CD4-positive, CD25-positive, alpha-beta regulatory T cell (primary cell): Measurements from ENCODE around the gene CACNA2D3. TPM values are rescaled to one million over a fixed set of nuclear protein-coding genes. Genes with fewer than 3 reads are reported as not detected.

ENCODE experiments used
- ATAC-seq, 2 donors: fragments of 150-1000 bp; cut with Tn5 transposase; one replicate each; pipeline ENCODE4 v1.10.0; 2021; ENCODE audit warnings: low read depth in 2 of 2, moderate number of reproducible peaks in 2 of 2, moderate library complexity in 1 of 2
- DNase-seq, 3 donors: peaks; one replicate each; pipeline versions ENCODE4 v3.0.0 to v3.0.0-alpha.2; 2012 to 2022; ENCODE audit warnings: mixed read lengths in 1 of 3
- H3K27ac ChIP-seq: one replicate; pipeline ENCODE4 v1.7.0; 2013; ENCODE audit warnings: mild to moderate bottlenecking, low read length; ENCODE audit not compliant: insufficient read depth, poor library complexity, severe bottlenecking
- H3K27me3 ChIP-seq: one replicate; pipeline ENCODE4 v1.7.0; 2013; ENCODE audit warnings: low read length; ENCODE audit not compliant: control insufficient read depth, insufficient read depth
- H3K36me3 ChIP-seq: one replicate; pipeline ENCODE4 v1.7.0; 2013; ENCODE audit warnings: mild to moderate bottlenecking, low read length, moderate library complexity; ENCODE audit not compliant: control insufficient read depth, insufficient read depth
- H3K4me1 ChIP-seq: 2 replicates; pipeline ENCODE4 v1.7.0; 2013; ENCODE audit warnings: mild to moderate bottlenecking, low read length; ENCODE audit not compliant: insufficient read depth, control insufficient read depth, poor library complexity, severe bottlenecking
- H3K4me3 ChIP-seq: one replicate; pipeline ENCODE4 v1.7.0; 2013; ENCODE audit warnings: low read depth, mild to moderate bottlenecking, low read length, moderate library complexity
- H3K9me3 ChIP-seq, 2 experiments: 1 replicate in 1 of 2; 2 replicates in 1 of 2; pipeline ENCODE4 v1.7.0; 2013; ENCODE audit warnings: low read length in 2 of 2, mild to moderate bottlenecking in 1 of 2, moderate library complexity in 1 of 2; ENCODE audit not compliant: control insufficient read depth in 2 of 2
- H3K27ac Mint-ChIP-seq, 3 donors: one replicate each; pipeline ENCODE4 v1.8.0; 2020 to 2022; ENCODE audit warnings: mild to moderate bottlenecking in 3 of 3, mixed read lengths in 3 of 3, moderate library complexity in 2 of 3
- H3K27me3 Mint-ChIP-seq: one replicate; pipeline ENCODE4 v1.8.0; 2022; ENCODE audit warnings: mild to moderate bottlenecking, mixed read lengths
- H3K36me3 Mint-ChIP-seq: one replicate; pipeline ENCODE4 v1.8.0; 2020; ENCODE audit warnings: mixed read lengths
- H3K4me1 Mint-ChIP-seq, 4 donors: one replicate each; pipeline ENCODE4 v1.8.0; 2020 to 2022; ENCODE audit warnings: mixed read lengths in 4 of 4, mild to moderate bottlenecking in 1 of 4
- H3K4me3 Mint-ChIP-seq, 4 donors: one replicate each; pipeline ENCODE4 v1.8.0; 2020 to 2022; ENCODE audit warnings: mild to moderate bottlenecking in 4 of 4, mixed read lengths in 4 of 4, moderate library complexity in 3 of 4
- H3K9me3 Mint-ChIP-seq, 7 donors: one replicate each; pipeline ENCODE4 v1.8.0; 2020 to 2022; ENCODE audit warnings: mixed read lengths in 7 of 7, mild to moderate bottlenecking in 3 of 7, moderate library complexity in 2 of 7
- polyA plus RNA-seq, 4 donors: library from polyadenylated mRNA; unstranded; fragments of 300-500 nt; fragmentation: Illumina TruSeq; gene quantifications; one replicate each; pipeline ENCODE4 v1.2.3, GENCODE V29; 2021
- total RNA-seq: library from RNA; stranded (reverse); gene quantifications from one replicate; pipeline ENCODE4 v1.2.3, GENCODE V29; 2022

The CACNA2D3 gene
- total and polyA plus RNA-seq, 5 donors from 2014 or later: not detected

DNA sequence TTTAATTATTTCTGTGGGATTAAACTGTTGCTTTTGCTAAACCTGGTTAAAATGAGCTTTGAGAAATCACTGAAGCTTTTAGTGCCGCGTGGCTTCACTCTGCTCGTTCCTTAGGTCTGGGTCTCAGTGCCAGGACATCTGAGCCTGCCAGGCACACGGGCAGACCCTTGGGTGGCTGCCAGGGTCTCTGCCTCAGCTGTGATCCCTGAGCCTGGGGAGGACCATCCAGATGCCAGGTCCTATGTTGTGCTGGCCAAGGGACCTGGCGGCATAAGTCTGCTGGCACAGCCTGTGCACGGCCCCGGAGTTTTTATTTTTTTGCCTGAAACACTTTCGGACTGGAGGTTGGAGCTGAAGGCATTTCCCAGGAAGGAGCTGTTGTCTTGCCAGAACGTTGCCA is 477.4 kb downstream of the CACNA2D3 start:
- no peaks in the 10 kb centered on the region for H3K4me1 Mint-ChIP-seq
- peaks cover 0 to 5% (median 0%) of the 10 kb centered on the region in 7 donors for H3K9me3 Mint-ChIP-seq

DNA sequence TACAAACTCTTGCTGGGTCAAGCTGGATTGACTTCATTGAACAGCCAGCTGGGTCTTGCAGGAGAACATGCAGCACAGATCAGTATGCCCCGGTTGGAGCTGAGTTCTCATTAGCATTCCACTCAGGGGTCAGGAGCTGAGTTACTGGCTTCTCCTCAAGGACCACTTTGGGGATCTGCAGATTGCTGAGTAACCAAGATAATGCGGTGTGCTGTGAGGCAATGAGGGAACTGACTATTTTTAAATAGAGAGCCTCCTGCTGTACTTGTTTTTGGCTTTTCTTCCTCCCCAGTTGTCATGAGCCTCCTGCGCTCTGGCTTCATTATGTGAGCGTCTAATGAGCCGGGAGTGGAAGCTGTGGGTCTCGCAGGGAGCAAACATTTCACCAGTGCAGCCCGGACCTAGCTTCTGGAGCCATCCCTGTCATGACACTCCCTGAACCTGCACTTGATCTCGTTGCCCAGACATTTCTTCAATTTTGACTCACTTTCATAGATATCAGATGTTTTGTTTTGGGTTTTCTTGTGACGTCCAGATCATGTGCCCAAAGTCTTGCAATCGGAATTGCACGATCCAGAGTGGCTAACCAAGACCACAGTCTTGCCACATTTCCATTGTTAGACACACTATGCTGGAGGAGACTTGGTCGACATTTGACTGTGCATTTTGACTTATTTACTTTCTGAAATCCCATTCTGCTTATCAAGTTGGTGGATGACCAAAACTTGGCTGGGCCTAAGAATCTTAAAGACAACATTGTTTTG is 478.3 kb downstream of the CACNA2D3 start:
- no peaks in the 10 kb centered on the region for H3K36me3 ChIP-seq
- Mint-ChIP-seq H3K27me3 (peaks cover 4% of the 10 kb centered on the region), H3K4me3 (no peak overlapping the region), H3K27ac (no peak overlapping the region), H3K9me3 (peaks cover 0 to 9% (median 0%) of the 10 kb centered on the region in 7 donors), H3K4me1 (no peaks in the 10 kb centered on the region), H3K36me3 (no peaks in the 10 kb centered on the region)
- no peak overlapping the region for H3K27ac ChIP-seq
- H3K4me1 ChIP-seq: no peaks in the 10 kb centered on the region
- no peak for ATAC-seq
- no peaks in the 10 kb centered on the region for H3K27me3 ChIP-seq
- no peaks in the 10 kb centered on the region for H3K9me3 ChIP-seq
- no peak for DNase-seq
- H3K4me3 ChIP-seq: no peak overlapping the region

More for the DNA sequence above, 477.4 kb downstream of the CACNA2D3 start:
- H3K4me1 ChIP-seq: no peaks in the 10 kb centered on the region
- Mint-ChIP-seq H3K27ac (peak overlapping the region in 1 of 3 donors; percentile 64), H3K36me3 (no peaks in the 10 kb centered on the region), H3K4me3 (no peak overlapping the region), H3K27me3 (peaks cover 4% of the 10 kb centered on the region)
- no peak for ATAC-seq
- no peak for DNase-seq
- H3K9me3 ChIP-seq: no peaks in the 10 kb centered on the region
- no peaks in the 10 kb centered on the region for H3K36me3 ChIP-seq
- H3K4me3 ChIP-seq: no peak overlapping the region
- H3K27ac ChIP-seq: no peak overlapping the region
- H3K27me3 ChIP-seq: no peaks in the 10 kb centered on the region

DNA sequence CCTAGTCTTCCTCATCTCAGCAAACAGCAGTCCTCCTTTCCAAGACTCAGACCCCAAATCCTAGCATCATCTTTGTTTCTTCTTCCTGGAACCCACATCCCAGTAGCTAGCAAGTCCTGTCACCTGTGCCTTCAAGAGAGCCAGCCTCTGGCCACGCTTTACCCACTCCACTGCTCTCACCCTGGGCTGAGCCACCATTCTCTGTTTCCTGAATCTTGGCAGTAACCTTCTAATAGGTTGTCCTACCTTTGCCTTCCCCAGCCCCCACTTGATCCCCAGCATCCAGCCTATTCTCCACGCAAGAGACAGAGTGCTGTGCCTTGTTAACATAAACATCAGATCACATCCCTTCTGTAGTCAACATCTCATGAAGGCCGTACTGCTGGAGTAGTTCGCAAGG is 482.1 kb downstream of the CACNA2D3 start:
- H3K9me3 Mint-ChIP-seq: peaks cover 0 to 9% (median 2%) of the 10 kb centered on the region in 7 donors
- H3K4me1 Mint-ChIP-seq: no peaks in the 10 kb centered on the region
- H3K9me3 ChIP-seq: no peaks in the 10 kb centered on the region
- H3K27me3 ChIP-seq: no peaks in the 10 kb centered on the region
- H3K27me3 Mint-ChIP-seq: peaks cover 4% of the 10 kb centered on the region
- no peak overlapping the region for H3K27ac Mint-ChIP-seq
- H3K4me1 ChIP-seq: no peaks in the 10 kb centered on the region
- no peak for DNase-seq
- H3K4me3 Mint-ChIP-seq: no peak overlapping the region
- H3K27ac ChIP-seq: no peak overlapping the region
- H3K36me3 Mint-ChIP-seq: no peaks in the 10 kb centered on the region
- H3K4me3 ChIP-seq: no peak overlapping the region
- no peaks in the 10 kb centered on the region for H3K36me3 ChIP-seq
- ATAC-seq: no peak

DNA sequence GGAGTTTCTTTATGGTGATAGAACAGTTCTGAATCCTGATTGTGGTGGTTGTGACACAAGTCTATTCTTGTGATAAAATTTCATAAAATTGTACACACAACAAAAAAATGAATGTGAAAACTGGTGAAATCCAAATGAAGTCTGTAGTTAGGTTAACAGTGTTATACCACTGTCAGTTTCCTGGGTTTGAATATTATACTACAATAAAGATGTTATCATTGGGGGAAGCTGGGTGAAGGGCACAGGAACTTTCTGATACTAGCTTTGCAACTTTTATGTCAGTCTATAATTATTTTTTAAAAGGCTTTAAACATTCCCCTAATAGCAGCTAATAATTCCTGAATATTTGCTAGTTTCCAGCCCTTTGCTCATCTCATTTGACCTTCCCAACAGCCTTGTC is 485.7 kb downstream of the CACNA2D3 start:
- Mint-ChIP-seq H3K27me3 (no peaks in the 10 kb centered on the region), H3K36me3 (no peaks in the 10 kb centered on the region), H3K4me3 (no peak overlapping the region), H3K4me1 (no peaks in the 10 kb centered on the region), H3K9me3 (peaks cover 0 to 7% (median 3%) of the 10 kb centered on the region in 7 donors), H3K27ac (no peak overlapping the region)
- H3K4me1 ChIP-seq: no peaks in the 10 kb centered on the region
- no peaks in the 10 kb centered on the region for H3K9me3 ChIP-seq
- no peak overlapping the region for H3K27ac ChIP-seq
- H3K36me3 ChIP-seq: no peaks in the 10 kb centered on the region
- ATAC-seq: no peak
- DNase-seq: no peak
- H3K27me3 ChIP-seq: no peaks in the 10 kb centered on the region
- no peak overlapping the region for H3K4me3 ChIP-seq

DNA sequence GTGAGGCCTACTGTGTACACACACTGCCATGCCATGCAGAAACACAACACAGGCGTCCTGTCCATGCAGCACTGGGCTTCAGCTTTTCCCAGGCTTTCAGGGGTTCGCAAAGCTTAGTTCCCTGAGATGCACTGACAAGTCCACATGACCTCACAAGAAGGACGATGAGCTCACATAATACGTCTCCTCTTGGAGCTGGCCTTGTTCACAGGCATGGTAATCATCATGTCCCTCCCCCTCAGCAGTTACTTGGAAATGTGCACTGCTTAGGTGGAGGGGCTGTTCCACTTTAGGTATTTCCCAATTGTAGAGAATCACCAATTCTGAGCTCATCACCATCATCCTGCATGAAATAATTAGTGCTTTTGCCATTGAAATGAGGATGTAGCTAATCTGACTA is 496.7 kb downstream of the CACNA2D3 start:
- Mint-ChIP-seq H3K27ac (no peak overlapping the region), H3K27me3 (no peaks in the 10 kb centered on the region), H3K9me3 (peaks cover 0 to 7% (median 3%) of the 10 kb centered on the region in 7 donors), H3K4me3 (no peak overlapping the region), H3K36me3 (no peaks in the 10 kb centered on the region), H3K4me1 (peaks cover 0 to 4% (median 0%) of the 10 kb centered on the region in 4 donors)
- H3K4me1 ChIP-seq: no peaks in the 10 kb centered on the region
- H3K36me3 ChIP-seq: no peaks in the 10 kb centered on the region
- DNase-seq: no peak
- H3K4me3 ChIP-seq: no peak overlapping the region
- no peaks in the 10 kb centered on the region for H3K27me3 ChIP-seq
- H3K9me3 ChIP-seq: no peaks in the 10 kb centered on the region
- H3K27ac ChIP-seq: no peak overlapping the region
- no peak for ATAC-seq

DNA sequence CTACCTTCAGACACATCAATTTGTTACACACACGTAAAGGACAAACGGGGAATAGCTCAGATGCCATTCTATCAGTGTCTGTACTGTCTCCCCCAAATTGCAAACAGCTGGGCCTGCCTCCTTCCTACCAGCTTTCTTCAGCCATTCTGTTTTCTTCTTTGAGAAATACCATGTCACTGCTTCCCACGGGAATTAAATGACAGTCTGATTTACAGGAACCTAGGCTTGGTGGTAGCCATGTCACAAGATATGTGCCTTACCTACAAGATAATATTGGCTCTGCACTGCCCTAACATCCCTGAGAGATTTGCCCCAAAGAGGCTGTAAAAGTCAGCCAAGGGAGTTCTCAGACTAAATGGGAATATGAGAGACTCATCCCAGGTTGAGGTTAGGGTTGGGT is 497.2 kb downstream of the CACNA2D3 start:
- H3K9me3 ChIP-seq: no peaks in the 10 kb centered on the region
- Mint-ChIP-seq H3K36me3 (no peaks in the 10 kb centered on the region), H3K9me3 (peaks cover 0 to 5% (median 2%) of the 10 kb centered on the region in 7 donors), H3K27ac (no peak overlapping the region), H3K4me3 (no peak overlapping the region), H3K27me3 (no peaks in the 10 kb centered on the region), H3K4me1 (peaks cover 0 to 2% (median 0%) of the 10 kb centered on the region in 4 donors)
- H3K36me3 ChIP-seq: no peaks in the 10 kb centered on the region
- H3K27ac ChIP-seq: no peak overlapping the region
- DNase-seq: no peak
- H3K4me3 ChIP-seq: no peak overlapping the region
- no peaks in the 10 kb centered on the region for H3K4me1 ChIP-seq
- H3K27me3 ChIP-seq: no peaks in the 10 kb centered on the region
- no peak for ATAC-seq

DNA sequence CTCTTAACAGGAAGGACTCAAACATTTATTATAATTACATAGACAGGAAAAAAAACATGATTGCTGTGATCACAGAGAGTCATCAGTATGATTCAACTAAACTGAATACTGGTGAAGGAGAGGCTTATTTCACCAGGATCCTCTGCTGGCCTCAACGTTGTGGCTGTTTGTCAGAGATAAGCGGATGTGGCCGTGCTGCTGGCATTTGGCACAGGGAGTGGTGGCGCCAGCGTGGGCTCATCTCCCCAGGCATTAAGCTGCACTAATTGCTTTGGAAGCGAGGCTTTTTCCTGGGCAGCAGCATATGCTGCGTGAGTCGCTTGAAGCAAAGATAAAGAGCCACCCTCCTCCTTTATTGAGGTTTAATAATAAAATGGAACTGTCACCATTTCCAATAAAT is 498.8 kb downstream of the CACNA2D3 start:
- H3K27me3 Mint-ChIP-seq: no peaks in the 10 kb centered on the region
- Histone ChIP-seq H3K9me3 (no peaks in the 10 kb centered on the region), H3K4me1 (no peaks in the 10 kb centered on the region), H3K36me3 (no peaks in the 10 kb centered on the region), H3K4me3 (no peak overlapping the region), H3K27ac (no peak overlapping the region), H3K27me3 (no peaks in the 10 kb centered on the region)
- no peak overlapping the region for H3K4me3 Mint-ChIP-seq
- ATAC-seq: no peak
- H3K36me3 Mint-ChIP-seq: no peaks in the 10 kb centered on the region
- no peaks in the 10 kb centered on the region for H3K4me1 Mint-ChIP-seq
- no peak for DNase-seq
- H3K9me3 Mint-ChIP-seq: peaks cover 0 to 3% (median 2%) of the 10 kb centered on the region in 7 donors
- no peak overlapping the region for H3K27ac Mint-ChIP-seq

DNA sequence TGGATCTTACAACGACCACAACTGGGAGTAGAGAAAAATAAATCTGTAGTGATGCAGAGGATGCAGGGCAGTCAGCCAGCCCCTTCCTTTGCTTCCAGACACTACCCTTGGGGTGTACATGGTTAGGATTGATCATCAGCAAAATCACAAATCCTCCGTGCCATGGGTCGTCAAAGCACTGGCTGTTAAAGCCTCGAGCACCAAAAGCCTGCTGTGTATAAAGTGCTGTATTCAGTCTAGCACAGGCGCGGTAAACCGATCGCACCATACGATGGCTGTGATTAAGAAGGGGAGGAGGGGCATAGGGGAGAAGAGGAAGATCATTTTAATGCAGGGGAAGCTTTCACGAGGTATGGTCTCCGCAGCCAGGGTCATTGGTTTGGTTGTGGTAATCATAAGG is 500.3 kb downstream of the CACNA2D3 start:
- Mint-ChIP-seq H3K27ac (no peak overlapping the region), H3K4me3 (no peak overlapping the region), H3K27me3 (no peaks in the 10 kb centered on the region), H3K4me1 (no peaks in the 10 kb centered on the region), H3K36me3 (no peaks in the 10 kb centered on the region), H3K9me3 (peaks cover 0 to 5% (median 2%) of the 10 kb centered on the region in 7 donors)
- Histone ChIP-seq H3K27me3 (no peaks in the 10 kb centered on the region), H3K36me3 (no peaks in the 10 kb centered on the region), H3K4me3 (no peak overlapping the region), H3K9me3 (no peaks in the 10 kb centered on the region), H3K4me1 (no peaks in the 10 kb centered on the region), H3K27ac (no peak overlapping the region)
- ATAC-seq: no peak
- DNase-seq: no peak
